SK-N-SH (cell line): ENCODE data around the gene TGM2. TPM values are rescaled to one million over a fixed set of nuclear protein-coding genes. Genes with fewer than 3 reads are reported as not detected.

ENCODE experiments used
- CTCF ChIA-PET: fragments of 300-600, 350-600 bp; formaldehyde crosslinking; extraction: SDS; loops from one replicate; lab custom pipeline; 2021; lab: Yijun Ruan, JAX
- POLR2A ChIA-PET: fragments of 350-600 bp; sonication (Branson Sonifier 250); formaldehyde crosslinking; extraction: SDS; loops from one replicate; lab custom pipeline; 2020; ENCODE audit warnings: antibody characterized with exemption, inconsistent platforms; lab: Yijun Ruan, JAX
- DNase-seq: peaks from one replicate; pipeline ENCODE4 v3.0.0; 2012
- H2AFZ ChIP-seq: fragments of 200-600 bp; sonication (generic); 2 replicates; pipeline ENCODE4 v1.8.1; 2016; ENCODE audit warnings: antibody characterized with exemption, mild to moderate bottlenecking, low read depth
- H3F3A ChIP-seq: fragments of 200-600 bp; sonication (generic); replicated peaks from 2 replicates; pipeline ENCODE3; 2016; ENCODE audit warnings: antibody characterized with exemption, mild to moderate bottlenecking; ENCODE audit not compliant: insufficient read depth
- H3K27ac ChIP-seq, 2 experiments: fragments of 200-500 bp in 1 of 2; fragments of 200-600 bp in 1 of 2; sonication (Bioruptor generic) in 1 of 2; sonication (generic), shearing (Covaris generic) in 1 of 2; 2 replicates each; pipeline versions ENCODE4 v1.5.1 to v1.6.1; 2014 to 2016; ENCODE audit warnings: low read depth in 2 of 2, inconsistent platforms in 1 of 2, low read length in 1 of 2, mild to moderate bottlenecking in 1 of 2, mixed read lengths in 1 of 2
- H3K27me3 ChIP-seq: fragments of 200-600 bp; sonication (generic), shearing (Covaris generic); 2 replicates; pipeline ENCODE4 v1.6.1; 2016; ENCODE audit warnings: mixed run types; ENCODE audit not compliant: insufficient read depth
- H3K36me3 ChIP-seq, 2 experiments: fragments of 200-500 bp in 1 of 2; fragments of 200-600 bp in 1 of 2; sonication (Bioruptor generic) in 1 of 2; sonication (generic) in 1 of 2; replicated peaks in 1 of 2; 2 replicates each; pipeline versions ENCODE3 to v1.5.1; 2014 to 2016; ENCODE audit warnings: low read length in 1 of 2, mild to moderate bottlenecking in 1 of 2; ENCODE audit not compliant: insufficient read depth in 2 of 2, control insufficient read depth in 1 of 2
- H3K4me1 ChIP-seq, 2 experiments: fragments of 200-500 bp in 1 of 2; fragments of 200-600 bp in 1 of 2; sonication (Bioruptor generic) in 1 of 2; sonication (generic), shearing (Covaris generic) in 1 of 2; 2 replicates each; pipeline versions ENCODE4 v1.5.1 to v1.6.1; 2014 to 2016; ENCODE audit warnings: low read depth in 1 of 2, low read length in 1 of 2, mixed run types in 1 of 2; ENCODE audit not compliant: insufficient read depth in 2 of 2, control insufficient read depth in 1 of 2
- H3K4me2 ChIP-seq: fragments of 200-600 bp; sonication (generic), shearing (Covaris generic); 2 replicates; pipeline ENCODE4 v1.6.1; 2017; ENCODE audit warnings: mixed run types
- H3K4me3 ChIP-seq, 2 experiments: fragments of 200-500 bp in 1 of 2; fragments of 200-600 bp in 1 of 2; sonication (Bioruptor generic) in 1 of 2; sonication (generic), shearing (Covaris generic) in 1 of 2; 2 replicates each; pipeline versions ENCODE4 v1.5.1 to v1.8.1; 2014 to 2016; ENCODE audit warnings: low read depth in 2 of 2, inconsistent platforms in 1 of 2, low read length in 1 of 2, mild to moderate bottlenecking in 1 of 2, mixed read lengths in 1 of 2, moderate library complexity in 1 of 2
- H3K79me2 ChIP-seq: fragments of 200-600 bp; sonication (generic); 2 replicates; pipeline ENCODE4 v1.8.1; 2017; ENCODE audit warnings: mild to moderate bottlenecking; ENCODE audit not compliant: insufficient read depth
- H3K9ac ChIP-seq: fragments of 200-600 bp; sonication (generic); 2 replicates; pipeline ENCODE4 v1.6.1; 2017; ENCODE audit warnings: mixed run types
- H3K9me2 ChIP-seq: fragments of 200-600 bp; sonication (generic); 2 replicates; pipeline ENCODE4 v1.6.1; 2017; ENCODE audit warnings: mixed run types
- H3K9me3 ChIP-seq: fragments of 200-600 bp; sonication (generic); 2 replicates; pipeline ENCODE4 v1.6.1; 2017; ENCODE audit warnings: mixed run types, mild to moderate bottlenecking, moderate library complexity
- H4K20me1 ChIP-seq: fragments of 200-600 bp; sonication (generic); 2 replicates; pipeline ENCODE4 v1.6.1; 2017; ENCODE audit warnings: mild to moderate bottlenecking, mixed run types; ENCODE audit not compliant: insufficient read depth
- CHD2 ChIP-seq: fragments of 150-350 bp; IDR thresholded peaks from 2 replicates; pipeline ENCODE4 v1.6.1; 2018; ENCODE audit warnings: low read length; ENCODE audit not compliant: partially characterized antibody
- EP300 ChIP-seq, 2 experiments: IDR thresholded peaks; 2 replicates each; pipeline versions ENCODE4 v1.4.0 to v1.6.1; 2012; ENCODE audit warnings: borderline replicate concordance in 1 of 2, low read depth in 1 of 2, low read length in 1 of 2
- FOSL2 ChIP-seq: IDR thresholded peaks from 2 replicates; pipeline ENCODE4 v1.4.0; 2012; ENCODE audit warnings: low read depth, mild to moderate bottlenecking, moderate library complexity, borderline replicate concordance
- GATA2 ChIP-seq: sonication (generic); formaldehyde crosslinking; IDR thresholded peaks from 2 replicates; pipeline ENCODE4 v1.5.0; 2020; ENCODE audit warnings: mild to moderate bottlenecking, missing genetic modification reagents
- MEF2A ChIP-seq: IDR thresholded peaks from 2 replicates; pipeline ENCODE4 v1.4.0; 2012; ENCODE audit warnings: low read depth, borderline replicate concordance
- MXI1 ChIP-seq: IDR thresholded peaks from 2 replicates; pipeline ENCODE4 v1.6.1; 2012; ENCODE audit warnings: mild to moderate bottlenecking, low read depth, low read length, improper control_type of control experiment
- NFIC ChIP-seq: IDR thresholded peaks from 2 replicates; pipeline ENCODE4 v1.4.0; 2012; ENCODE audit warnings: borderline replicate concordance
- NRF1 ChIP-seq: IDR thresholded peaks from 2 replicates; pipeline ENCODE4 v1.6.1; 2012; ENCODE audit warnings: low read depth, mild to moderate bottlenecking, low read length
- RCOR1 ChIP-seq: fragments of 150-350 bp; IDR thresholded peaks from 2 replicates; pipeline ENCODE4 v1.6.1; 2017; ENCODE audit warnings: antibody characterized with exemption, low read length
- RFX5 ChIP-seq: IDR thresholded peaks from 2 replicates; pipeline ENCODE4 v1.6.1; 2012; ENCODE audit warnings: mild to moderate bottlenecking, improper control_type of control experiment, low read length
- SIN3A ChIP-seq: IDR thresholded peaks from 2 replicates; pipeline ENCODE4 v1.6.1; 2012; ENCODE audit warnings: low read depth, mild to moderate bottlenecking, low read length, moderate library complexity, borderline replicate concordance
- SMC3 ChIP-seq: IDR thresholded peaks from 2 replicates; pipeline ENCODE4 v1.6.1; 2012; ENCODE audit warnings: low read depth, low read length, improper control_type of control experiment
- TEAD4 ChIP-seq: IDR thresholded peaks from 2 replicates; pipeline ENCODE4 v1.4.0; 2012; ENCODE audit warnings: mild to moderate bottlenecking, borderline replicate concordance; ENCODE audit not compliant: insufficient read depth
- YY1 ChIP-seq: IDR thresholded peaks from 2 replicates; pipeline ENCODE4 v1.4.0; 2012; ENCODE audit warnings: low read depth, mild to moderate bottlenecking
- WGBS: methylation state at CpG from one replicate; pipeline ENCODE4 v1.1.6; 2017; ENCODE audit warnings: low lambda C conversion rate; 5-methylcytosine and 5-hydroxymethylcytosine counted together
- polyA plus RNA-seq, 3 experiments: library from polyadenylated mRNA; depleted of rRNA; stranded (reverse); fragments of >200 nt; gene quantifications; 2 replicates each; pipeline ENCODE4 v1.2.3, GENCODE V29; 2012
- TF ChIP-seq, protein P1 (sequence below): IDR thresholded peaks from 2 replicates; pipeline ENCODE4 v1.4.0; 2012; ENCODE audit warnings: low read depth, borderline replicate concordance
- TF ChIP-seq, protein P2 (sequence below): IDR thresholded peaks from 2 replicates; pipeline ENCODE4; 2012
- TF ChIP-seq, protein P3 (sequence below): fragments of 200-600 bp; sonication (generic); IDR thresholded peaks from 2 replicates; pipeline ENCODE4 v1.6.1; 2017; ENCODE audit warnings: antibody characterized with exemption, mild to moderate bottlenecking, moderate library complexity
- TF ChIP-seq, protein P4 (sequence below): IDR thresholded peaks from 2 replicates; pipeline ENCODE4 v1.4.0; 2012; ENCODE audit warnings: low read depth

Gene TGM2
- polyA plus RNA-seq, 1 of the 3 experiments (the other 2 are of a cell fraction) = 676 TPM

DNA sequence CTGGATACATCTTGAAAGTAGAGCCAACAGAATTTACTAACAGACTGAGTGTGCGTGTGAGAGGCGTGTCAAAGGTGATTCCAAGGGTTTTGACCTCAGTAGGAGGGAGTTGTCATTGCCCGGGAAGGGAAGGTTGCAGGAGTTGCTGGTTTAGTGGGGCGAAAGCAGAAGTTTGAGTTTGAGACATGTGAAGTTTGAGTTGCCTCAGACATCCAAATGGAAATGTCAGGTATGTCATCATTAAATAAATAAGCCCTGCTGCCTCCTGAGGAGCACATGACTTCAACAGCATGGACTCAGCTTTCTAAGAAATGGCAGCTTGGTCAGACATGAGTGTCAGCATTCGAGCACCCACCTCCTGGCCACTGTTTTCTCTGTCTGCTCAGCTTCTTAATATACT lies 26.6 kb upstream of the TGM2 start:
- Histone ChIP-seq H3K4me1 (peaks cover 0 to 15% of the 10 kb centered on the region in 2 experiments; a peak in 2 of 4 replicates), H3K27ac (no peak overlapping the region), H3K9me2 (no peaks in the 10 kb centered on the region), H3K79me2 (no peaks in the 10 kb centered on the region), H3K4me2 (no peak overlapping the region), H2AFZ (no peak overlapping the region), H4K20me1 (no peaks in the 10 kb centered on the region), H3K4me3 (no peak overlapping the region), H3K9ac (no peak overlapping the region), H3F3A (peaks cover 8% of the 10 kb centered on the region), H3K27me3 (no peaks in the 10 kb centered on the region), H3K9me3 (no peaks in the 10 kb centered on the region), H3K36me3 (no peaks in the 10 kb centered on the region)
- 92% methylated on average over 5 of the region's 5 CpGs for WGBS
- CTCF ChIA-PET = interaction anchor here (0.7 to 16.4 kb wide), 5 partner anchors 21 to 627 kb away, joined by 3 to 148 read pairs (median 4); no protein-coding TSS in a partner anchor
- TF ChIP-seq SIN3A = no peak
- no peak for TF ChIP-seq GATA2 (CRISPR knock-in tag)
- no peak for TF ChIP-seq NFIC
- TF ChIP-seq, protein P1, sequence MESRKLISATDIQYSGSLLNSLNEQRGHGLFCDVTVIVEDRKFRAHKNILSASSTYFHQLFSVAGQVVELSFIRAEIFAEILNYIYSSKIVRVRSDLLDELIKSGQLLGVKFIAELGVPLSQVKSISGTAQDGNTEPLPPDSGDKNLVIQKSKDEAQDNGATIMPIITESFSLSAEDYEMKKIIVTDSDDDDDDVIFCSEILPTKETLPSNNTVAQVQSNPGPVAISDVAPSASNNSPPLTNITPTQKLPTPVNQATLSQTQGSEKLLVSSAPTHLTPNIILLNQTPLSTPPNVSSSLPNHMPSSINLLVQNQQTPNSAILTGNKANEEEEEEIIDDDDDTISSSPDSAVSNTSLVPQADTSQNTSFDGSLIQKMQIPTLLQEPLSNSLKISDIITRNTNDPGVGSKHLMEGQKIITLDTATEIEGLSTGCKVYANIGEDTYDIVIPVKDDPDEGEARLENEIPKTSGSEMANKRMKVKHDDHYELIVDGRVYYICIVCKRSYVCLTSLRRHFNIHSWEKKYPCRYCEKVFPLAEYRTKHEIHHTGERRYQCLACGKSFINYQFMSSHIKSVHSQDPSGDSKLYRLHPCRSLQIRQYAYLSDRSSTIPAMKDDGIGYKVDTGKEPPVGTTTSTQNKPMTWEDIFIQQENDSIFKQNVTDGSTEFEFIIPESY = no peak
- TF ChIP-seq RFX5 = no peak
- TF ChIP-seq, protein P2, sequence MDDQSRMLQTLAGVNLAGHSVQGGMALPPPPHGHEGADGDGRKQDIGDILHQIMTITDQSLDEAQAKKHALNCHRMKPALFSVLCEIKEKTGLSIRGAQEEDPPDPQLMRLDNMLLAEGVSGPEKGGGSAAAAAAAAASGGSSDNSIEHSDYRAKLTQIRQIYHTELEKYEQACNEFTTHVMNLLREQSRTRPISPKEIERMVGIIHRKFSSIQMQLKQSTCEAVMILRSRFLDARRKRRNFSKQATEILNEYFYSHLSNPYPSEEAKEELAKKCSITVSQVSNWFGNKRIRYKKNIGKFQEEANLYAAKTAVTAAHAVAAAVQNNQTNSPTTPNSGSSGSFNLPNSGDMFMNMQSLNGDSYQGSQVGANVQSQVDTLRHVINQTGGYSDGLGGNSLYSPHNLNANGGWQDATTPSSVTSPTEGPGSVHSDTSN = no peak
- no peak for TF ChIP-seq FOSL2
- no peak for TF ChIP-seq TEAD4
- TF ChIP-seq, protein P3, sequence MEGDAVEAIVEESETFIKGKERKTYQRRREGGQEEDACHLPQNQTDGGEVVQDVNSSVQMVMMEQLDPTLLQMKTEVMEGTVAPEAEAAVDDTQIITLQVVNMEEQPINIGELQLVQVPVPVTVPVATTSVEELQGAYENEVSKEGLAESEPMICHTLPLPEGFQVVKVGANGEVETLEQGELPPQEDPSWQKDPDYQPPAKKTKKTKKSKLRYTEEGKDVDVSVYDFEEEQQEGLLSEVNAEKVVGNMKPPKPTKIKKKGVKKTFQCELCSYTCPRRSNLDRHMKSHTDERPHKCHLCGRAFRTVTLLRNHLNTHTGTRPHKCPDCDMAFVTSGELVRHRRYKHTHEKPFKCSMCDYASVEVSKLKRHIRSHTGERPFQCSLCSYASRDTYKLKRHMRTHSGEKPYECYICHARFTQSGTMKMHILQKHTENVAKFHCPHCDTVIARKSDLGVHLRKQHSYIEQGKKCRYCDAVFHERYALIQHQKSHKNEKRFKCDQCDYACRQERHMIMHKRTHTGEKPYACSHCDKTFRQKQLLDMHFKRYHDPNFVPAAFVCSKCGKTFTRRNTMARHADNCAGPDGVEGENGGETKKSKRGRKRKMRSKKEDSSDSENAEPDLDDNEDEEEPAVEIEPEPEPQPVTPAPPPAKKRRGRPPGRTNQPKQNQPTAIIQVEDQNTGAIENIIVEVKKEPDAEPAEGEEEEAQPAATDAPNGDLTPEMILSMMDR = no peak
- TF ChIP-seq, protein P4, sequence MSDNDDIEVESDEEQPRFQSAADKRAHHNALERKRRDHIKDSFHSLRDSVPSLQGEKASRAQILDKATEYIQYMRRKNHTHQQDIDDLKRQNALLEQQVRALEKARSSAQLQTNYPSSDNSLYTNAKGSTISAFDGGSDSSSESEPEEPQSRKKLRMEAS = no peak
- TF ChIP-seq SMC3 = no peak
- DNase-seq = no peak
- POLR2A ChIA-PET = interaction anchor here (0.7 kb wide), 1 partner anchor 21 kb away, joined by 4 read pairs; no protein-coding TSS in a partner anchor

DNA sequence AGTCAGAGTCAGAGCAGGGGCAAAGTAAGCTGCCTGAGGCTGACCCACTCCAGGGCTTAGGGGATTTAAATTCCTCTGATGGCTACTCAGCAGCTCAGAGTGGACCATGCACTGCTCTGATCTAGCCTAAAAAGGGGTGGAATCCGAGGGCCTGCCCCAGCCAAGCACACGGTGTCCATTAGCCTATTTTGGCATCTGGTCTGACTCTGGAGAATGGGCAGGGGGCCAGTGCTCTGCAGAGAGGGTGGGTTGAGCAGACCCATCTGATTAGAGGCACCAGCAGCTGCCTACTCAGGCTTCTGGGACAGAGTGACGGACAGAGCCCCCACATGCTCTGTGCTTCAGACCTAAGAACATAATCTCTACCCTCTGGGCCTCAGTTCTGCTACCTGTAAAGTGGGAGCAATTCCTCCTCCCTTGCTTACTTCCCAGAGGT lies 25.9 kb upstream of the TGM2 start:
- CTCF ChIA-PET = interaction anchor here (1.2 to 16.4 kb wide), 5 partner anchors 24 to 133 kb away, joined by 3 to 148 read pairs (median 3); no protein-coding TSS in a partner anchor
- H3K9ac ChIP-seq = no peak overlapping the region
- TF ChIP-seq YY1 = no peak
- peak; percentile 70 for TF ChIP-seq RCOR1
- TF ChIP-seq MEF2A = no peak
- no peak for TF ChIP-seq NRF1
- TF ChIP-seq MXI1 = 0 out of 2 replicates have a peak, but pooled peaks have one; percentile 21
- peak; percentile 51 for TF ChIP-seq CHD2
- TF ChIP-seq EP300 (IDR thresholded peaks at IDR 0.05; ENCODE audit: borderline replicate concordance in 1 of 2, low read depth in 1 of 2, low read length in 1 of 2) = peak in 1 of 2 experiments; percentile 68; a peak in 2 of 4 replicates
- TF ChIP-seq, all 33 proteins: peak for 4
- Histone ChIP-seq H3K4me3 (no peak overlapping the region), H3K27me3 (no peaks in the 10 kb centered on the region), H3K4me2 (no peak overlapping the region), H3K79me2 (no peaks in the 10 kb centered on the region), H3K4me1 (peaks cover 0 to 15% of the 10 kb centered on the region in 2 experiments; a peak in 2 of 4 replicates), H3K9me3 (no peaks in the 10 kb centered on the region), H3K27ac (peak overlapping the region in 1 of 2 experiments; percentile 23; a peak in 1 of 4 replicates), H3F3A (peaks cover 10% of the 10 kb centered on the region), H3K9me2 (no peaks in the 10 kb centered on the region), H3K36me3 (no peaks in the 10 kb centered on the region), H4K20me1 (no peaks in the 10 kb centered on the region), H2AFZ (no peak overlapping the region)
- POLR2A ChIA-PET = no interaction called here
- peak; percentile 80 for DNase-seq
- 53% methylated on average over 2 of the region's 3 CpGs for WGBS
